ENCODE measurements around the gene ZNF497.

ZNF497 gene

DNA sequence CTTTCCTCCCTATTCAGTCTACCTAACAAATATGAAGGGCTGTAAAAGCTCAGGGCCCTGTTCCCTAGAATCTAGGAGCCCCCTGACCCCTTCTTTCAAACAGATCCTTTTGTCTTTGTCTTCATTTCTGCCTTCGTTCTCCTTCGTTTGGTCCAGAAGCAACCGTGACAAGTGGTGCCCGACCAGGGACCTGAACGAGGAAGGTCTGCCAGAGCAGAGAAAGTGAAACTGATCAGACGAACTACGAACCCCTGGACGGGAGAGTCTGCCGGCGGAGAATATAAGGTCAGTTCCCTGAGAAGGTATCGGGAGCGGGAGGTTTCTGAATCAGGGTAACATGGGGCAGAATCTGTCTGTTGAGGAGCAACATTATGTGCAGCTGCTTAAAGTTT lies 56.6 kb downstream of the ZNF497 start:
- DNase-seq = no peak

DNA sequence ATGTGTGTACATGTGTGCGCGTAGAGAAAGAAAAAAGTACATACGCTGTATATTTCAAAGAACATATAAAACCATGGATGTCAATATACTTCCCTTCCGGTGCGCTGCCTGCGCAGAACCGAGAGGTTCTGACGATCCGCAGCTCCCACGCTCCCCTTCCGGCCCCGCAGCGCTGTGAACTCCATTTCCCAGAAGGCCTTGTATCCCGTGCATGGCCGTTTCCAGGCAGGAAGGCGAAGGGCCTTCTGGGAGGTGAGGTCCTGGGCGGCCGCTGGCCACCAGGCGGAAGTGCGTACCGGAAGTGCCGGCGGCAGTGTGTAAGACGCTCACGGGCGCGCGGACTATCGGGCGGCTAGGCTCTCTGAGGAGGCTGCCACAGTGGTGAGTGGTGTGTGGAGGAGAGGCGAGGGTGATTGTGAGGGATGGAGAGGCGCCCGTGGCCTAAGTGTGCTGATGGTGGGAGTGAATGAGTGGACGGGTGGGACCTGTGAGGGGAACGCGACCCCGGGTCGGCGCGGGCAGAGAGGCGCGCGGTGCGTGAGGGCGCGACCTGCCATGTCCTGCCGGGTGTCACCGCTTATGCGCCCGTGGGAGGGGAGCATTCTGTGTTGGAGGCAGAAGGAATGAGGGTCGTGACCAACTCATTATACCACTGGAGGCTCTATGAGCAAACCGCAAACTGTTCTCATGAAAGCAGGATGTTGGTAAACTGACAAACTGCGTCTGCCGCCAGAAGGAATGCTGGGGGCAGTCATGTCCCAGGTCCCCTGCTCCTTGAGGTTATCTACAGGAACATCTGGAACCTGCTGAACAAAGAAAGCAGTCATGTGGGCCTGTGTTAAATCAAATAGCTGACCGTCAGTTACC lies 57.3 kb downstream of the ZNF497 start, which contains the start of gene ERVK3-1:
Gene ERVK3-1 (plus strand): TSS at position 313 of the 867 bp plus-strand sequence. CDS start 6,792 bp downstream, outside the sequence.
- DNase-seq = peak; percentile 92 to 94

DNA sequence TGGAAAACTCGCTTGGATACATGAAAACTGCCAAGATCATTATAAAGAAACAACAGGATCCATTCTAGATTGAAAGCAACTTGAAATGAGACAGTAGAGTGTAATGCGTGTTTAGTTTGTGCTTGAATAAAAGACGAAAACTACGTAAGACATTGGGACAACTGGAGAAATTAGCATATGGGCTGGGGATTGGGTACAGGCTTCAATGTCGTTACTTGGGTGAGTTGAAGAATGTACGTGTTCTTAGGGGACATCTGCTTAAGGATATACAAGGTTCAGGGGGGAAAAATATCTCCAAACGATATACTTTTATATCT lies 57.8 kb downstream of the ZNF497 start:
- DNase-seq = no peak

Data from activated CD4-positive, alpha-beta T cell treated with anti-CD3 and anti-CD28 coated beads, Interleukin-2, amount 50 U/mL, for 48 hours (primary cell).